Measurements from ENCODE around the gene OAT. TPM values are rescaled to one million over a fixed set of nuclear protein-coding genes. Genes with fewer than 3 reads are reported as not detected.

Gene OAT
- polyA plus RNA-seq (2012; rRNA removed): 65.7 and 97.6 TPM in 2 replicates
- 94.1 and 99.2 TPM in 2 replicates for polyA plus RNA-seq (2012; cell fraction: cytosol; rRNA removed)
- polyA plus RNA-seq (2012; cell fraction: nucleus; rRNA removed): 28.6 and 65.4 TPM in 2 replicates

DNA sequence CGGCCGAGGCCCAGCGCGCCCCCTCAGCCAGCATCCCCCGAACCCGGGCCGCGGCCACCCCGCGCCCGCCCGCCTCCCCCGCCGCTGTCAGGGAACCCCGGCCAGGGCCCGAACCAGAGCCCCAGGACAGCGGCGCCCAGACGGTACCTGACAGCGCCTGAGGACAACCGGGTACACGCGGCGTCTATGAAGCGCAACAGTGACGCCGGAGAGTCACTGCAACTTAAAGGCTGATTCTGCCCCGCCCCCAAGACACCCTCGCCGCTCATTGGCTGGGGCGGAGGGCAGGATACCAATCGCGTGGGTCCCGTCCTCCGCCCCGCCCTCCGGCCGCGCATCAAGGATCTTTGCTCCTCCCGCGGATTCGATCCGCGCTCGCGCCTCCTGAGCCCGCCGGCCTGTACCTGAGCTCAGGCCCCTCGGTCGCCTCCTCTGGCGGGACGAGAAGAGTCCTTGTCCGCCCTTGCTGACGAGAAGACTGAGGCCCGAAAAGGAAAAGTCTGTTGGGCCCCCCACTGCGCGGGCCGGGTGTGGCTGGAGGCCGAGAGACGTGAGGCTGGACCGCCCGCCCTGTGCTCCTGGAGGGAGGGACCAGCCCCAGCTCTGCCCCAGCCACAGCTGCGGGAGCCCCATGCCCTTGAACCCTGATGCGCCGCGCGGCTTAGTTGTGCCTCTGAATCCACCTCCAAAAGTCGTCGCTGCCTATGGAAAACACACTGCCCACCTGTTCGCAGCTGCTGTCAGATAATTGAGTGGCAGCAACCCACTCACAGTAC lies at the start of gene OAT:
Gene OAT (minus strand): TSS at position 198 of the 776 bp plus-strand sequence. CDS start 6,752 bp downstream, outside the sequence.
- Histone ChIP-seq H2AFZ (ENCODE audit: low read depth) (peak within 1 kb of the TSS; percentile 94), H4K20me1 (ENCODE audit: insufficient read depth) (peaks cover 27% of the 10 kb centered on the region), H3K27me3 (ENCODE audit: insufficient read depth) (peaks cover 14% of the 10 kb centered on the region; the same call in 1 of the 2 replicates), H3K9ac (peak within 1 kb of the TSS; percentile 86), H3K9me2 (no peaks in the 10 kb centered on the region), H3K27ac (ENCODE audit: low read depth in 2 of 2, low read length in 1 of 2) (peak within 1 kb of the TSS; percentile 65 to 70), H3K4me2 (peak within 1 kb of the TSS; percentile 97), H3F3A (replicated peaks; ENCODE audit: insufficient read depth) (no peaks in the 10 kb centered on the region), H3K36me3 (replicated peaks in 1 of 2; ENCODE audit: control insufficient read depth in 1 of 2, insufficient read depth in 2 of 2, low read length in 1 of 2) (peaks cover 0 to 2% of the 10 kb centered on the region in 2 experiments), H3K4me3 (ENCODE audit: low read depth in 2 of 2, low read length in 1 of 2) (peak within 1 kb of the TSS; percentile 76 to 87), H3K9me3 (no peaks in the 10 kb centered on the region), H3K4me1 (ENCODE audit: control insufficient read depth in 1 of 2, insufficient read depth in 2 of 2, low read depth in 1 of 2, low read length in 1 of 2) (peaks cover 0 to 6% of the 10 kb centered on the region in 2 experiments; a peak in 1 of 4 replicates), H3K79me2 (ENCODE audit: insufficient read depth) (peaks cover 42% of the 10 kb centered on the region)
- ChIA-PET POLR2A (interaction anchor here (0.6 to 1.5 kb wide), 5 partner anchors 8 to 498 kb away, joined by 3 to 4 read pairs (median 4); no protein-coding TSS in a partner anchor), CTCF (interaction anchor here (0.6 to 2.8 kb wide), 8 partner anchors 9 to 424 kb away, joined by 3 to 10 read pairs (median 4); no protein-coding TSS in a partner anchor)
- WGBS (ENCODE audit: low lambda C conversion rate): 7% methylated on average over 14 of the region's 70 CpGs
- TF ChIP-seq RAD21 (IDR thresholded peaks at IDR 0.05; ENCODE audit: low read length) (0 out of 2 replicates have a peak, but pooled peaks have one; percentile 1), GABPA (IDR thresholded peaks at IDR 0.05; ENCODE audit: low read depth) (no peak), POLR2AphosphoS5 (IDR thresholded peaks at IDR 0.05; ENCODE audit: low read depth, low read length) (peak; percentile 99), GATA2 (CRISPR knock-in tag; IDR thresholded peaks at IDR 0.05) (no peak), RCOR1 (IDR thresholded peaks at IDR 0.05; ENCODE audit: low read length) (0 out of 2 replicates have a peak, but pooled peaks have one; percentile 4), TEAD4 (IDR thresholded peaks at IDR 0.05; ENCODE audit: borderline replicate concordance, insufficient read depth) (no peak), MEF2A (IDR thresholded peaks at IDR 0.05; ENCODE audit: borderline replicate concordance, low read depth) (no peak), NRF1 (IDR thresholded peaks at IDR 0.05; ENCODE audit: low read depth, low read length) (peak; percentile 33), MXI1 (IDR thresholded peaks at IDR 0.05; ENCODE audit: low read depth, low read length) (peak; percentile 82), TAF1 (IDR thresholded peaks at IDR 0.05; ENCODE audit: borderline replicate concordance, low read depth, low read length) (peak; percentile 88), RFX5 (IDR thresholded peaks at IDR 0.05; ENCODE audit: low read length) (peak; percentile 72)
- TF ChIP-seq, protein P1, sequence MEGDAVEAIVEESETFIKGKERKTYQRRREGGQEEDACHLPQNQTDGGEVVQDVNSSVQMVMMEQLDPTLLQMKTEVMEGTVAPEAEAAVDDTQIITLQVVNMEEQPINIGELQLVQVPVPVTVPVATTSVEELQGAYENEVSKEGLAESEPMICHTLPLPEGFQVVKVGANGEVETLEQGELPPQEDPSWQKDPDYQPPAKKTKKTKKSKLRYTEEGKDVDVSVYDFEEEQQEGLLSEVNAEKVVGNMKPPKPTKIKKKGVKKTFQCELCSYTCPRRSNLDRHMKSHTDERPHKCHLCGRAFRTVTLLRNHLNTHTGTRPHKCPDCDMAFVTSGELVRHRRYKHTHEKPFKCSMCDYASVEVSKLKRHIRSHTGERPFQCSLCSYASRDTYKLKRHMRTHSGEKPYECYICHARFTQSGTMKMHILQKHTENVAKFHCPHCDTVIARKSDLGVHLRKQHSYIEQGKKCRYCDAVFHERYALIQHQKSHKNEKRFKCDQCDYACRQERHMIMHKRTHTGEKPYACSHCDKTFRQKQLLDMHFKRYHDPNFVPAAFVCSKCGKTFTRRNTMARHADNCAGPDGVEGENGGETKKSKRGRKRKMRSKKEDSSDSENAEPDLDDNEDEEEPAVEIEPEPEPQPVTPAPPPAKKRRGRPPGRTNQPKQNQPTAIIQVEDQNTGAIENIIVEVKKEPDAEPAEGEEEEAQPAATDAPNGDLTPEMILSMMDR (IDR thresholded peaks at IDR 0.05): peak; percentile 11
- TF ChIP-seq, protein P2, sequence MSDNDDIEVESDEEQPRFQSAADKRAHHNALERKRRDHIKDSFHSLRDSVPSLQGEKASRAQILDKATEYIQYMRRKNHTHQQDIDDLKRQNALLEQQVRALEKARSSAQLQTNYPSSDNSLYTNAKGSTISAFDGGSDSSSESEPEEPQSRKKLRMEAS (IDR thresholded peaks at IDR 0.05; ENCODE audit: low read depth): peak; percentile 88
- TF ChIP-seq, protein P3, sequence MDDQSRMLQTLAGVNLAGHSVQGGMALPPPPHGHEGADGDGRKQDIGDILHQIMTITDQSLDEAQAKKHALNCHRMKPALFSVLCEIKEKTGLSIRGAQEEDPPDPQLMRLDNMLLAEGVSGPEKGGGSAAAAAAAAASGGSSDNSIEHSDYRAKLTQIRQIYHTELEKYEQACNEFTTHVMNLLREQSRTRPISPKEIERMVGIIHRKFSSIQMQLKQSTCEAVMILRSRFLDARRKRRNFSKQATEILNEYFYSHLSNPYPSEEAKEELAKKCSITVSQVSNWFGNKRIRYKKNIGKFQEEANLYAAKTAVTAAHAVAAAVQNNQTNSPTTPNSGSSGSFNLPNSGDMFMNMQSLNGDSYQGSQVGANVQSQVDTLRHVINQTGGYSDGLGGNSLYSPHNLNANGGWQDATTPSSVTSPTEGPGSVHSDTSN (IDR thresholded peaks at IDR 0.05): 0 out of 2 replicates have a peak, but pooled peaks have one; percentile 14
- DNase-seq: peak; percentile 99

All from SK-N-SH (cell line).